UCSD-AML1 (cell line): ENCODE data around the gene CHST12.
"Not testable (repeated sequence)": the region's sequence is repeated elsewhere in the genome, so short reads cannot be mapped to it uniquely, and the experiment has no call there.

Experiments
- DNase-seq: peaks from one replicate; lab custom pipeline; 2025; ENCODE audit not compliant: unreplicated experiment; lab: John Stamatoyannopoulos, UW

CHST12 gene

GRCh38 chr7:2453849-2454248, 50.4 kb downstream of the CHST12 start:
- DNase-seq: not testable (repeated sequence)

- no peak for DNase-seq
These were observed 56.3 kb downstream of the CHST12 start for GRCh38 chr7:2459674-2460073.

- DNase-seq: no peak
These were observed 56.8 kb downstream of the CHST12 start for GRCh38 chr7:2460188-2460587.

DNA sequence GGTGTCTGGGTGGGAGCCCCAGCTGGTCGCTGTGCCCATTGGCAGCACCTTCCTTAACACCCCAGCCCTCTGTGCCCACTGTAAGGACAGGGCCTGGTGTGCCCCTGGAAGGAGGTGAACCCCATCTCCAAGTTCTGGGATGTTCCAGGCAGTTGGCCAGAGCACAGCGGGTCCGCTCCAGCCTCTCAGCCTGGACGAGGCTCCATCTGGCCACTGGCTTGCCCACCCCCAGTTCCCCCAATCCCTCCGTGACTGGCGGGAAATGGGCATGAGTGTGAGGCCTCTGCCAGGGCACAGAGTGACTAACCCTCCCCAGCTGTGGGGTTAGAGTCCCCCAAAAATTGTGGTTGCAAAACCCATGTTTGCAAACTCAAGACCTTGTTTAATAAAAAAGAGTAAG, 57.2 kb downstream of the CHST12 start:
- DNase-seq: no peak

GRCh38 chr7:2461268-2462026, 58.0 kb downstream of the CHST12 start:
- no peak for DNase-seq

DNA sequence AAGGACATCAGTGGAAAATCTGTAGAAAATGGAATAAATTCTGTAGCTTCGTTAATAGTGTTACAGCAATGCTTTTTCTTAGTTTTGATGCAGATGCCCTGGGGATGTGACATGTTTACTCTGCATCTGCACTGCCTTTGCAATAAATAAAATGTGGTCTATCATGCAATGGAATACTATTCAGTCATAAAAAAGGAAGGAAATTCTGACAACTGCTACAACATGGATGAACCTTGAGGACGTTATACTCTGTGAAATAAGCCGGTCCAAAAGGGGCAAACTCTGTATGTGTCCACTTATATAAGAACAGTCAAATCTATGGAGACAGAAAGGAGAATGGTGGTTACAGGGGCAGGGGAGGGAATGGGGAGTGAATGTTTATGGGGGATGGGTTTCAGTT, 59.3 kb downstream of the CHST12 start:
- no peak for DNase-seq

DNA sequence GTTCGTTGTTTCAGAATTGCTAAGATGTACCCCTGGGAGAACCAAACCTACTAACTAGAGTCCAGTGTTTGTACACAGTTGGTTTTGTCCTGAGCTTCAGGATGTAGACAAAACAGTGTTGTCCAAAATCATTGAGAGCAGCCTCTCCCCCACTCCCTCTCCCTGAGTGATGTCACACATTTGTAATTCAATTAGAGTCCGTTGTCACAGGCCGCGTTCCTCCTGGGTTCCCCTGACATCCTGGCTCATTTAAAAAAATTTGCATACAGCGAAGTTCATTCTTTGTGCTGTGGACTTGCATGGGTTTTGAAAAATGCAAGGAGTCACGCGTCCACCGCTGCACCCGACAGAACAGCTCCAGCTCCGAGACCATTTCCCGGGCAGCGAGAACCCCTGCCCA, 62.5 kb downstream of the CHST12 start:
- DNase-seq: no peak

DNA sequence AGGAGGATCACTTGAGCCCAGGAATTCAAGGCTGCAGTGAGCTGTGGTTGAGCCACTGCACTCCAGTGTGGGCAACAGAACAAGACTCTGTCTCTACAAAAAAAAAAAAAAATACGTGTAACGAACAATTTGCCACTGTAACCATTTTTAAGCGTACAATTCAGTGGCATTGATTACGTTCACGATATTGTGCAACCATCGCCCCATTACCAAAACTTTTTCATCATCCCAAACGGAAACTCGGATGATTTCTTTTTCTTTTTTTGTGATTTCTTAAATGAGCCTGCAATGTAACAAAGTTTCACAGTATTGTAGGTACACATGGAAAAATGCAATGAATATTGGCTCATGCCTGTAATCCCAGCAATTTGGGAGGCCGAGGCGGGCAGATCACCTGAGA, 63.3 kb downstream of the CHST12 start:
- no peak for DNase-seq

DNA sequence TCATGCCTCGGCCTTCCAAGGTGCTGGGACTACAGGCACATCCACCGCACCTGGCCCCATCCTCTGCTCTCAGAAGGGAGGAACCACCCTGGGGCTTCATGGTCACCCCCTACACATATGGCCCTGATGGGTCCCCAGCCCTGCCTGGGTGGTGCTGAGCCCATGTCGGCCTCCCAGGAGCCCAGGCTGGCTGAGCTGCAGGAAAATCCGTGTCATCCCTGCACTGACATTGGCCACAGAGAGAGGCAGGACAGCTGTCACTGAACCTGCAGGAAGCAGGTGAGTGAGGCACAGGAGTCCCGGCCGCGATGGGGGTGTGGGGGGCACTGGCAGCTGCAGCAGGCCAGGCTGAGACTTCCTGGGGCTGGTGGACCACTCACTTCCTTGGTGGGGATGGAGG, 64.8 kb downstream of the CHST12 start:
- no peak for DNase-seq

DNA sequence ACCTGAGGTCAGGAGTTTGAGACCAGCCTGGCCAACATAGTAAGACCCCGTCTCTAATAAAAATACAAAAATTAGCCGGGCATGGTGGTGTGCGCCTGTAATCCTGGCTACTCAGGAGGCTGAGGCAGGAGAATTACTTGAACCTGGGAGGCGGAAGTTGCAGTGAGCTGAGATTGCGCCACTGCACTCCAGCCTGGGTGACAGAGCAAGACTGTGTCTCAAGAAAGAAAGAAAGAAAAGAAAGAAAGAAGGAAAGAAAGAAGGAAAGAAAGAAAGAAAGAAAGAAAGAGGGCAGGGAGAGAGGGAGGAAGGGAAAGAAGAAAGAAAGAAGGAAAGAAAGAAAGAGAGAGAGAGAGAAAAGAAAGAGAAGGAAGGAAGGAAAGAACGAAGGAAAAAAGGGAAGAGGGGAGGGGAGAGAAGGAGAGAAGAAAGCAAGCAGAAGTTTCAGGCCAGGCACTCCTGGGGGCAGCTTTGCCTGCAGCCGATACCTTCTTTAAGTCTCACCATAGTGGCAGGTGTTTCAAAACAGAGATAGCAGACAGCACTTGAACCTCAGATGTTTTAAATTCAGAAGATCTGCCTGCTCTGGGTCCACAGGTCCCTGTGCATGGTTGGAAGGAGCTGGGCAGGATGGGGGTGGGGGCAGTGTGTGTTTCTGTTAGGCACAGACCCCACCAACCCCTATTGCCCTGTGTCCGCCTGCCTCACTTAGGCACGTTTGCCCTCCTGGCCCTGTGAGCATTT, 66.2 kb downstream of the CHST12 start:
- DNase-seq: not testable (repeated sequence)

- no peak for DNase-seq
These were observed 67.0 kb downstream of the CHST12 start for GRCh38 chr7:2470204-2471021.

GRCh38 chr7:2471022-2471329, 67.6 kb downstream of the CHST12 start:
- DNase-seq: no peak

DNA sequence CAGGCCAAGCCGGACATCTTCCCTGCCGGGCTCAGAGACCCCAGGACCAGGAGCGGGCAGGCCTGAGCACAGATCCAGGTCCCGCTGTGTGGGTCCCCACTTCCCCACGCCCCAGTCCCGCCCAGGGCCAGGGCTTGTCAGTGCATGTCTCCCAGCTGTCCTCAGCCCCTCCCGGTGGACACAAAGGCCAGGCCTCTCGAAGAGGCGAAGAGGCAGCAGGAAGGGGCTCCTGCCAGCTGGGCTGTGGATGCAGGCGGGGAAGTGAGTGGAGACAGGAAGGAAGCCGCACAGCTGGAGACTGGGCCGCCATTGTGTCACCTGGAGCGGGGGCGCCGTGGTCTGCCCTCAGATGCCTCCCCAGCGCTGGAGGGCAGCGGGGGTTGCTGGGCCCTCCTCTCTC, 68.0 kb downstream of the CHST12 start:
- peak; percentile 47 for DNase-seq

- no peak for DNase-seq
These were observed 69.3 kb downstream of the CHST12 start for GRCh38 chr7:2472739-2473138.

- DNase-seq: no peak
These were observed 70.2 kb downstream of the CHST12 start for GRCh38 chr7:2473496-2474180.

DNA sequence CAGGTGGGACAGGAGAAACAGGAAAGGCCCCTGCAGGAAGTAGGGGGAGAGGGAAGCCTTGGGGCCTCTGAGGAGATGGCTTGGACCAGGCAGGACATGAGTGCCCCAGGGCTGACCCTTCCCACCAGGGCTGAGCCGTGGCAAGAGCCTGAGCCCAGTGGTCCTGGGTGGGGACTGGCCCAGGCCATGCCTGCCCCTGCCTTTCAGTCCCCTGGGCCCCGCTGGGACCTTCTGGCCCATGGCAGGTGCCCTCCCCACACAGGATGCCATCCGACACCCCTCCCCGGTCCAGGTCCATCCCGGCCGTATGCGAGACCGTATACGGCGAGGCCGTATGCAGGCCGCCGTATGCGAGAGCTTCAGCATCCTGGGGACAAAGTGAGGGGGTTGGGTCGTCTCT, 70.8 kb downstream of the CHST12 start:
- no peak for DNase-seq

DNA sequence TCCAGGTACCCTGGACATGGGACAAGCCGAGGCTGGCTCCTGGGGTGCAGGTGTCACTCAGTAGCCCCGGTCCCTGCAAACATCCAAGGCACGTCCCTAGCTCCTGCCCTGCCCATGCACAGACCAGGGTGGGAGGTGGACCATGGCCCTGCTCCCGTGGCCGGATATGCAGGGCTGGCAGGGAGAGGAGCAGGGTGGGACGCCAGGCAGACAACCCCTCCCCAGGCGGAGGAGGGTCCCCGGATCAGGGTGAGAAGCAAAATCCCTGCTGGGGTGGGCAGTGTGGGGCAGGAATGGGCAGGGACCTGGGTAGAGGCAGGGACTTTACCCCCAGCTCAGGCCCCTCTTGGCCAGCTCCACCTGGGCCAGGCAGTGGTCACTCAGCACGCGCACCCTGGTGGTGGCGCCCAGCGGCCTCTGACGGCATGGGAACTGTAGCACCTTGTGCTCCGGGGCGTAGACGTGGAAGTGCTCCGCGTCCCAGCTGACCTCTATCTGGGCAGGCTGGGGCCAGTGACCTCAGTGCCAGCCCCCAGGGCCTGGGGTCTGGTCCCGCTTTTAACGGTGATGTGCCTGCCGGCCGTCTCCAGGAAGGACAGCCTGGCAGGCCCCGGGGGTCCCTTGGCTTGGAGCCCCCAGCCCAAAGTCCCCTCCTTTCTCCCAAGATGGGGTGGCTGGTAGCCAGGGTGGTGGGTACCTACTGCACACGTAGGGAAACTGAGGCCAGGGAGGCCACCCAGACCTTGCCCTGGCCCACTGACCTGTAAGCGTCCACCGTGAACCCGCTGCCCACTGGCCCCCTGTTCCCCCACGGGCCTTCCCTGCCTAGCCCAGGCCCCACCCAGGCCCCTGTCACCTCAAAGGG, 71.6 kb downstream of the CHST12 start:
- DNase-seq: no peak

DNA sequence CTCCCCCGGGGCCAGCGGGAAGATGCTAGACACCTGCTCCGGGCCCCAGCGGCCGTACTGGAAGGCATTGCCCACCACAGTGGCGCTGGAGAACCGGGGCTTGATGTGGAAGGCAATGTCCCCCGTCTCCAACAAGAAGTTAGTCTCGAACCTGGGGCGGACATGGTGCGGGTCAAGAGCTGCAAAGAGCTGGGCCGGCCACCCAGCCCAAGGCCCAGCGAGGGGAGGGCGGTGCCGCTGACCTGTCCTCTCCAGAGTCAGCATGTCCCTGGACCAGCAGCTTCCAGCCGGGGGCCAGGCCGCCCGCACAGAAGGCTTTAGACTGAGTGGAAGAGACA, 72.2 kb downstream of the CHST12 start:
- DNase-seq: no peak

DNA sequence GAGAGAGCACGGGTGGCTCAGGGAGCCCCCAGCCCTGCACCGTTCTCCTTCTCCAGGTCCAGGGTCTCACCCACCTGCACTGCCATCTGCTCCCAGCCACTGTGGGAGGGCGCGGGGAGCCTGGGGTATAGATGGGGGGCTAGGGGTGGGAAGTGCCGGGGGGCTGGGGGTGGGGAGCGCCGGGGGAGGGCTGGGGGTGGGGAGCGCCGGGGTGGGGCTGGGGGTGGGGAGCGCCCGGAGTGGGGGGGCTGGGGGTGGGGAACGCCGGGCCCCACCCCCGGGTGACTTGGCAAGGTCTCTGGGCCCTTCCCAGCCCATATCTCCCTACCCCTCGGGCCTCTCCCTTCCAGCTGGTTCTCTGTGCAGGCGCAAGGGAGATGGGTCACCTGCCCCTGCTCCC, 72.9 kb downstream of the CHST12 start, which contains the start of gene GRIFIN:
Gene GRIFIN (minus strand): TSS at position 101 of the 400 bp plus-strand sequence. CDS start 15 bp downstream, at position 86.
- no peak for DNase-seq

DNA sequence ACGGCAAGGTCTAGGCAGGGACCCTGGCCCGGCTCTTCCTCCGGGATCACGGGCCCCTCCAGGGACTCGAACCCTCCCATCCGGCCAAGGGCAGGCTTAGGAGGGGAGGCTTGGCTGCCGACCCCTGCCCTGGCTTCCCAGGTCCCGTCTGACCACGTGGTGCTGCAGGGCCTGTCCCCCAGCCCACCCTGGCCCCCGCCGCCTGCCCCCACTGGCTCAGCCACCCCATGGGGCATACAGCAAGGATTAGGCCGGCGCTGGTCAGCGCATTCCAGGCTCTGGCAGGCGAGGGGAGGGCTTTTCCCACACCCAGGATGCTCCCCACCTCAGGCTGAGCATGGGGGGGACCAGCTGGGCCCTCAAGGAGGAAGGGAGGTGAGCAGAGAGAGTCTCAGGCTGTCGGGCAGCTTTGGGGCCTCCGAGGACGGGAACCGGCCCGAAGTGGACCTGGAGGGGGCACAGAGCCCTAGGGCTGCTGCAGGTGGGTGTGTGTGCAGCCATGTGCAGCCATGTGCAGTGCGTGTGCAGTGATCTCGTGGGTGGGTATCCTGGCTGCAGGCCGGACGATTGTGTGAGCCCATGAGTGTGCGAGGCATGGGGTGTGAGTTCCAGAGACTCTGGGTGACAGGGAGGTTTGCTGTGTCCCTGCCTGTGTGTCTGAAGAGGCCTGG, 73.5 kb downstream of the CHST12 start:
- DNase-seq: no peak
